PC-9 (cell line): ENCODE data around the gene CNOT10. TPM values are rescaled to one million over a fixed set of nuclear protein-coding genes. Genes with fewer than 3 reads are reported as not detected.

Experiments used
- BruUV-seq: library from RNA; stranded (reverse); fragments of 400-500 nt; replicated peaks from 2 replicates; lab custom pipeline; 2021; lab: Mats Ljungman, UMichigan
- CTCF ChIA-PET: fragments of 300-600 bp; sonication (Branson Sonifier 250); formaldehyde crosslinking; loops from one replicate; lab custom pipeline; 2022; ENCODE audit warnings: antibody characterized with exemption; lab: Charles Lee
- POLR2A ChIA-PET: fragments of 300-600 bp; sonication (Branson Sonifier 250); formaldehyde crosslinking; loops from one replicate; lab custom pipeline; 2022; ENCODE audit warnings: antibody characterized with exemption; ENCODE audit not compliant: unreplicated experiment; lab: Charles Lee
- DNase-seq, 2 experiments: peaks; one replicate each; pipeline versions ENCODE4 v3.0.0 to v3.0.0-alpha.2; 2015 to 2022; ENCODE audit warnings: mixed read lengths in 1 of 2
- H2AFZ ChIP-seq: fragments of 200-600 bp; sonication (generic); 2 replicates; pipeline ENCODE4 v1.8.1; 2017; ENCODE audit warnings: antibody characterized with exemption
- H3F3A ChIP-seq: fragments of 200-600 bp; sonication (generic); 2 replicates; pipeline ENCODE4 v1.8.1; 2017; ENCODE audit warnings: antibody characterized with exemption, mild to moderate bottlenecking, low read depth; ENCODE audit not compliant: insufficient read depth
- H3K27ac ChIP-seq: fragments of 200-600 bp; sonication (generic); 2 replicates; pipeline ENCODE4 v1.6.1; 2016; ENCODE audit warnings: mixed run types
- H3K27me3 ChIP-seq: fragments of 200-600 bp; sonication (generic); 2 replicates; pipeline ENCODE4 v1.6.1; 2016; ENCODE audit warnings: low read depth, mixed run types; ENCODE audit not compliant: insufficient read depth
- H3K36me3 ChIP-seq: fragments of 200-600 bp; sonication (generic); 2 replicates; pipeline ENCODE4 v1.6.1; 2016; ENCODE audit warnings: low read depth, mixed run types
- H3K4me1 ChIP-seq: fragments of 200-600 bp; sonication (generic); replicated peaks from 2 replicates; pipeline ENCODE4 v1.6.1; 2016; ENCODE audit warnings: mixed run types; ENCODE audit not compliant: insufficient read depth
- H3K4me2 ChIP-seq: fragments of 200-600 bp; sonication (generic); 2 replicates; pipeline ENCODE4 v1.6.1; 2017; ENCODE audit warnings: mixed run types
- H3K4me3 ChIP-seq: fragments of 200-600 bp; sonication (generic); 2 replicates; pipeline ENCODE4 v1.6.1; 2016; ENCODE audit warnings: mixed run types
- H3K79me2 ChIP-seq: fragments of 200-600 bp; sonication (generic); 2 replicates; pipeline ENCODE4 v1.6.1; 2017; ENCODE audit warnings: low read depth, mixed run types
- H3K9me2 ChIP-seq: fragments of 200-600 bp; sonication (generic); 2 replicates; pipeline ENCODE4 v1.8.1; 2017; ENCODE audit warnings: mild to moderate bottlenecking; ENCODE audit not compliant: insufficient read depth
- H3K9me3 ChIP-seq: fragments of 200-600 bp; sonication (generic); 2 replicates; pipeline ENCODE4 v1.8.1; 2016; ENCODE audit warnings: low read depth; ENCODE audit not compliant: insufficient read depth
- H4K20me1 ChIP-seq: fragments of 200-600 bp; sonication (generic); 2 replicates; pipeline ENCODE4 v1.8.1; 2017; ENCODE audit not compliant: insufficient read depth
- EZH2 ChIP-seq: fragments of 200-600 bp; sonication (generic); IDR thresholded peaks from 2 replicates; pipeline ENCODE4 v1.8.0; 2017; ENCODE audit warnings: antibody characterized with exemption, low read depth
- intact Hi-C: fragments of 100-400 bp; cut with micrococcal nuclease; formaldehyde crosslinking; loops from one replicate; pipeline ENCODE4 v1.10.0; 2022; ENCODE audit not compliant: unreplicated experiment
- total RNA-seq: library from RNA; stranded (reverse); gene quantifications from 2 replicates; pipeline ENCODE4 v1.2.3, GENCODE V29; 2021
- TF ChIP-seq, protein P1 (sequence below): fragments of 200-600 bp; sonication (generic); conservative IDR thresholded peaks from 2 replicates; pipeline ENCODE4 v1.6.1; 2017; ENCODE audit warnings: mixed run types, antibody characterized with exemption, mild to moderate bottlenecking, moderate library complexity

CNOT10 gene
- total RNA-seq, 1 experiment from 2014 or later, result 43.7 TPM

- no peaks in the 10 kb centered on the region for H3K9me3 ChIP-seq
- TF ChIP-seq, protein P1, sequence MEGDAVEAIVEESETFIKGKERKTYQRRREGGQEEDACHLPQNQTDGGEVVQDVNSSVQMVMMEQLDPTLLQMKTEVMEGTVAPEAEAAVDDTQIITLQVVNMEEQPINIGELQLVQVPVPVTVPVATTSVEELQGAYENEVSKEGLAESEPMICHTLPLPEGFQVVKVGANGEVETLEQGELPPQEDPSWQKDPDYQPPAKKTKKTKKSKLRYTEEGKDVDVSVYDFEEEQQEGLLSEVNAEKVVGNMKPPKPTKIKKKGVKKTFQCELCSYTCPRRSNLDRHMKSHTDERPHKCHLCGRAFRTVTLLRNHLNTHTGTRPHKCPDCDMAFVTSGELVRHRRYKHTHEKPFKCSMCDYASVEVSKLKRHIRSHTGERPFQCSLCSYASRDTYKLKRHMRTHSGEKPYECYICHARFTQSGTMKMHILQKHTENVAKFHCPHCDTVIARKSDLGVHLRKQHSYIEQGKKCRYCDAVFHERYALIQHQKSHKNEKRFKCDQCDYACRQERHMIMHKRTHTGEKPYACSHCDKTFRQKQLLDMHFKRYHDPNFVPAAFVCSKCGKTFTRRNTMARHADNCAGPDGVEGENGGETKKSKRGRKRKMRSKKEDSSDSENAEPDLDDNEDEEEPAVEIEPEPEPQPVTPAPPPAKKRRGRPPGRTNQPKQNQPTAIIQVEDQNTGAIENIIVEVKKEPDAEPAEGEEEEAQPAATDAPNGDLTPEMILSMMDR, result no peak
- TF ChIP-seq EZH2, result no peak
- no peak overlapping the region for H3K4me3 ChIP-seq
- ChIA-PET CTCF (no interaction called here), POLR2A (interaction anchor here (0.6 kb wide), 2 partner anchors 330 to 785 kb away, joined by 3 to 5 read pairs; no protein-coding TSS in a partner anchor)
- no peak overlapping the region for H2AFZ ChIP-seq
- intact Hi-C loops, result no loop called here
- H3K27me3 ChIP-seq, result no peaks in the 10 kb centered on the region
- H3K36me3 ChIP-seq, result no peaks in the 10 kb centered on the region
- H3K4me1 ChIP-seq, result no peaks in the 10 kb centered on the region
- no peaks in the 10 kb centered on the region for H4K20me1 ChIP-seq
- DNase-seq, result no peak
- H3K9me2 ChIP-seq, result no peaks in the 10 kb centered on the region
- no peaks in the 10 kb centered on the region for H3K79me2 ChIP-seq
- BruUV-seq, result no TSS peak
- H3F3A ChIP-seq, result no peaks in the 10 kb centered on the region
- no peak overlapping the region for H3K27ac ChIP-seq
- no peak overlapping the region for H3K4me2 ChIP-seq
These were observed 58.9 kb downstream of the CNOT10 start for GRCh38 chr3:32743934-32744333.

- H3K27me3 ChIP-seq, result no peaks in the 10 kb centered on the region
- no peak overlapping the region for H3K4me3 ChIP-seq
- TF ChIP-seq EZH2, result no peak
- TF ChIP-seq, protein P1, result no peak
- DNase-seq, result no peak
- H3K4me2 ChIP-seq, result no peak overlapping the region
- H3K27ac ChIP-seq, result no peak overlapping the region
- no TSS peak for BruUV-seq
- intact Hi-C loops, result no loop called here
- no peaks in the 10 kb centered on the region for H4K20me1 ChIP-seq
- H3K9me2 ChIP-seq, result no peaks in the 10 kb centered on the region
- no peaks in the 10 kb centered on the region for H3K9me3 ChIP-seq
- no peaks in the 10 kb centered on the region for H3K4me1 ChIP-seq
- ChIA-PET POLR2A (no interaction called here), CTCF (no interaction called here)
- H3F3A ChIP-seq, result no peaks in the 10 kb centered on the region
- no peaks in the 10 kb centered on the region for H3K36me3 ChIP-seq
- no peak overlapping the region for H2AFZ ChIP-seq
- H3K79me2 ChIP-seq, result no peaks in the 10 kb centered on the region
These were observed 66.4 kb downstream of the CNOT10 start for GRCh38 chr3:32751377-32751776.

DNA sequence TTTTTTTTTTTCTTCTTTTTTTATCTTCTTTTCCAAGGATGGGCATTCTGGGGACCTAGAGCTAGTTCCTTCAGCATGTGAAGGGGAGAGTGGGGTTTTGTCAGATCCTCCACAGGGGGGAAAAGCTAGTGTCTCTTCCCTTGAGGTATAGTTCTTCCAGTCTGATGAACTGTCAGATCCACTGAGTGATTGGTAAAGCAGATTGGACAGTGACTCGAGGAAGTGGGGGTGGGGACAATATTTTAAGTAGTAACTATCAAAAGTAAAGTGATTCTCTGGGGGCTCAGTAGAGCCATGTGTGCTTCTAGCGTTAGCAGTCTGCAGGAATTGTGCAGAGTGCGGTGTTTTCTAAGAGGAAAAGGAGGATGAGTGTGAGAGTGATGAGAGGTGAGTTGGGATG is 70.8 kb downstream of the CNOT10 start:
- BruUV-seq, result no TSS peak
- Histone ChIP-seq H3K9me2 (no peaks in the 10 kb centered on the region), H3K9me3 (no peaks in the 10 kb centered on the region), H4K20me1 (no peaks in the 10 kb centered on the region), H3K4me1 (no peaks in the 10 kb centered on the region), H3K27ac (no peak overlapping the region), H3K27me3 (no peaks in the 10 kb centered on the region), H3K79me2 (no peaks in the 10 kb centered on the region), H3K36me3 (no peaks in the 10 kb centered on the region), H3K4me3 (no peak overlapping the region), H2AFZ (no peak overlapping the region), H3K4me2 (no peak overlapping the region), H3F3A (no peaks in the 10 kb centered on the region)
- CTCF ChIA-PET, result no interaction called here
- intact Hi-C loops, result no loop called here
- POLR2A ChIA-PET, result no interaction called here
- TF ChIP-seq, protein P1, result no peak
- no peak for TF ChIP-seq EZH2
- DNase-seq, result no peak
